Neural crest cell (in vitro differentiated cells): ENCODE measurements around the gene RPRD2. TPM values are rescaled to one million over a fixed set of nuclear protein-coding genes. Genes with fewer than 3 reads are reported as not detected.

Experiments
- DNase-seq: peaks from one replicate; pipeline ENCODE4 v3.0.0; 2021; ENCODE audit warnings: low read depth, mixed read lengths, low spot score
- H3K27ac Mint-ChIP-seq: one replicate; pipeline ENCODE4 v1.8.0; 2021; ENCODE audit warnings: mild to moderate bottlenecking, mixed read lengths; ENCODE audit not compliant: unreplicated experiment
- H3K27me3 Mint-ChIP-seq: 2 replicates; pipeline ENCODE4 v1.8.0; 2021; ENCODE audit warnings: low read depth, mild to moderate bottlenecking, mixed read lengths
- H3K36me3 Mint-ChIP-seq: 2 replicates; pipeline ENCODE4 v1.8.0; 2021; ENCODE audit warnings: low read depth, mild to moderate bottlenecking, mixed read lengths
- H3K4me1 Mint-ChIP-seq: 2 replicates; pipeline ENCODE4 v1.8.0; 2021; ENCODE audit warnings: mixed read lengths
- H3K4me3 Mint-ChIP-seq: one replicate; pipeline ENCODE4 v1.8.0; 2021; ENCODE audit warnings: mild to moderate bottlenecking, mixed read lengths
- H3K9me3 Mint-ChIP-seq: 2 replicates; pipeline ENCODE4 v1.8.0; 2021; ENCODE audit warnings: mixed read lengths
- CTCF ChIP-seq: fragments of 200-600 bp; sonication (generic); conservative IDR thresholded peaks from 2 replicates; pipeline ENCODE4 v1.5.0; 2021; ENCODE audit warnings: antibody characterized with exemption, mild to moderate bottlenecking
- total RNA-seq: library from RNA; stranded (reverse); gene quantifications from 2 replicates; pipeline ENCODE4 v1.2.1, GENCODE V29; 2021

RPRD2 gene
- total RNA-seq, 1 donor from 2014 or later = 40.8 TPM

GRCh38 chr1:150346316-150346715 lies 17.6 kb upstream of the RPRD2 start:
- Mint-ChIP-seq H3K4me1 (no peaks in the 10 kb centered on the region), H3K9me3 (no peaks in the 10 kb centered on the region), H3K36me3 (peaks cover 25% of the 10 kb centered on the region), H3K27ac (no peak overlapping the region), H3K27me3 (no peaks in the 10 kb centered on the region), H3K4me3 (no peak overlapping the region)
- no peak for TF ChIP-seq CTCF
- DNase-seq = no peak

GRCh38 chr1:150352866-150353265 lies 11.1 kb upstream of the RPRD2 start:
- H3K9me3 Mint-ChIP-seq = no peaks in the 10 kb centered on the region
- no peak for DNase-seq
- no peak overlapping the region for H3K4me3 Mint-ChIP-seq
- H3K36me3 Mint-ChIP-seq = peaks cover 22% of the 10 kb centered on the region
- no peak overlapping the region for H3K27ac Mint-ChIP-seq
- H3K4me1 Mint-ChIP-seq = no peaks in the 10 kb centered on the region
- TF ChIP-seq CTCF = no peak
- H3K27me3 Mint-ChIP-seq = no peaks in the 10 kb centered on the region

DNA sequence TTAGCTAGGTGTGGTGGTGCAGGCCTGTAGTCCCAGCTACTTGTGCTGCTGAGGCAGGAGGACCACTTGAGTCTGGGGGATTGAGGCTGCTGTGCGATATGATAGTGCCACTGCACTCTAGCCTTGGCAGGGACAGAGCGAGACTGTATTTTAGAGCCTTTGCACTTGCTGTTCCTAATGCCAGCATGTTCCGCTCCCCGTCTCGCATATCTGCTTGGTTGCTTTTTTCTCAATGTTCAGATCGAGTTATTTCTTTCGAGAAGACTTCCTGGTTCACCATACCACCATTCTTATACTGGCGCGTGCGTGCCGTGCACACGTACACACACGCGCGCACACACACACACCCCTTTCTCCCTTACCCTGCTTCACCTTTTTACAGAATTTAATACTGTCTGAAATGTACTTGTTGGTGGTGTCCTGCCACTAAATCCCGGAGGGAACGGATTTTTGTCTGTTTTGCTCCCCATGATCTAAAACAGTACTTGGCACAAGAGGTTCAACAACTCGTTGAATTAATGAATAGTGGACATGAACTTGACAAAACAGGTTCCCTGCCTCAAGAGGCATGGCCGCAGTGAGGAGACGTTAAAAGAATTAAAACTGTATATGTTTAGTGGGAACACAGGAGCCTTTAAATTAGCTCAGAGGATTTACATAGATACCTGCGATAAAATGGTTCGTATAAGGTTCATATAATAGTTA lies 1.1 kb upstream of the RPRD2 start:
- Mint-ChIP-seq H3K4me1 (peaks cover 40% of the 10 kb centered on the region), H3K36me3 (peaks cover 2% of the 10 kb centered on the region), H3K4me3 (peak overlapping the region; percentile 96), H3K9me3 (no peaks in the 10 kb centered on the region), H3K27ac (peak overlapping the region; percentile 100), H3K27me3 (peaks cover 2% of the 10 kb centered on the region)
- DNase-seq = no peak
- no peak for TF ChIP-seq CTCF

- no peaks in the 10 kb centered on the region for H3K9me3 Mint-ChIP-seq
- peaks cover 41% of the 10 kb centered on the region for H3K4me1 Mint-ChIP-seq
Observed at GRCh38 chr1:150364231-150365003, 470 bp downstream of the RPRD2 start.

DNA sequence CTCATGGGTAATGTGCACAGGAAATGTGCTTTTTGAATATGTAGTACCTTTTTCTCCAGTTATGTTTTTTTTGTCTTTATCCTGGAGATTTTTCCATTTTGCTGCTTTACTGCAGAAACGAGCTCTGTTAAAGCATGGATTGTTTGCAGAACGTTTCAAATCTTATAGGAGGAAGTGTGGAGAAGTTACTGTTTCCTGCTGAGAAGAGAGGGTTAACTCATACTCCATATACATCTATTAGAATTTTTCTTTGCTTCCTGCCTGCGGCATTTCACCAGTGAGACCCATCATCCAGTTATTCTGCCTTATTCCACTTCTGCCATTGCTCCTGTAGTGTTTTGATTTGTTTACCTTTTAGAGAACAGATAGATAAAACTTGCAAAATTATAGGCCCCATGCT lies 2.0 kb downstream of the RPRD2 start:
- no peak for DNase-seq
- Mint-ChIP-seq H3K9me3 (no peaks in the 10 kb centered on the region), H3K36me3 (no peaks in the 10 kb centered on the region), H3K27ac (peak overlapping the region; percentile 100), H3K27me3 (peaks cover 2% of the 10 kb centered on the region), H3K4me1 (peaks cover 43% of the 10 kb centered on the region), H3K4me3 (peak overlapping the region; percentile 96)
- TF ChIP-seq CTCF = no peak

More at GRCh38 chr1:150364231-150365003, 470 bp downstream of the RPRD2 start:
- DNase-seq = peak; percentile 63
- peak overlapping the region; percentile 96 for H3K4me3 Mint-ChIP-seq
- no peaks in the 10 kb centered on the region for H3K36me3 Mint-ChIP-seq
- H3K27ac Mint-ChIP-seq = peak overlapping the region; percentile 100
- TF ChIP-seq CTCF = no peak
- peaks cover 2% of the 10 kb centered on the region for H3K27me3 Mint-ChIP-seq
